Measurements from ENCODE around the gene NUP210L. TPM values are rescaled to one million over a fixed set of nuclear protein-coding genes. Genes with fewer than 3 reads are reported as not detected.
"Not testable (repeated sequence)": the region's sequence is repeated elsewhere in the genome, so short reads cannot be mapped to it uniquely, and the experiment has no call there.

The NUP210L gene
- total RNA-seq, 1 donor from 2014 or later = not detected

DNA sequence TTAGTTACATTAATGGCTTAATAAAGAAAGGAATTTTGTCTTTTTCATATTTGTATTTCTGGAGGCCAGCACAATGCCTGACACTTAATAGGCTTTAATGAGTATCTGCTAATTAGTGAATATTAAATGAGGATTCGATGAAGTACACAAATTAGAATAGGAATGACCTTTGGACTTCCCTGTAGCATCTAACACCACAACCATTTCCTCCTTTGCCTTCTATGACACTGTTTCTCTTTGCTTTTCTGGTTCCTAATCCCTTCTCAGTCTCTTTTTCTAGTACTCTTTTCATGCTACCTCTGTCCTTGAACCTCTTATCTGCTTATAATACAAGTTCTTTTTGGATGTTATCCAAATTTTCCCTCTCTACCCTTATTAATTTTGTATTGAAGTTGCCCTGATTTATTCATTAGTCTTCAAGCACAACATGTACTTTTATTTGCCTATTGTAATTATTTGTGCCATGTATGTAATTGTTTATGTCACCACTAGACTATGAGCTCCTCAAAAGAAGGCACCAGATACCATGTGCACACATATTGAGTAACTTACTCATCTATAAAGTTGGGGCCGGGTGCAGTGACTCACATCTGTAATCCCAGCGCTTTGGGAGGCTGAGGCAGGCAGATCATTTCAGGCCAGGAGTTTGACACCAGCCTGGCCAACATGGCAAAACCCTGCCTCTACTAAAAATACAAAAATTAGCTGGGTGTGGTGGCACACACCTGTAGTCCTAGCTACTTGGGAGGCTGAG is 140.5 kb downstream of the NUP210L start:
- Histone ChIP-seq H3K27me3 (no peaks in the 10 kb centered on the region), H3K4me3 (no peak overlapping the region), H3K9me3 (no peaks in the 10 kb centered on the region), H3K27ac (no peak overlapping the region), H3K36me3 (no peaks in the 10 kb centered on the region), H3K4me1 (no peaks in the 10 kb centered on the region)
- DNase-seq (ENCODE audit: low spot score in 2 of 2) = no peak
- TF ChIP-seq, protein P1, sequence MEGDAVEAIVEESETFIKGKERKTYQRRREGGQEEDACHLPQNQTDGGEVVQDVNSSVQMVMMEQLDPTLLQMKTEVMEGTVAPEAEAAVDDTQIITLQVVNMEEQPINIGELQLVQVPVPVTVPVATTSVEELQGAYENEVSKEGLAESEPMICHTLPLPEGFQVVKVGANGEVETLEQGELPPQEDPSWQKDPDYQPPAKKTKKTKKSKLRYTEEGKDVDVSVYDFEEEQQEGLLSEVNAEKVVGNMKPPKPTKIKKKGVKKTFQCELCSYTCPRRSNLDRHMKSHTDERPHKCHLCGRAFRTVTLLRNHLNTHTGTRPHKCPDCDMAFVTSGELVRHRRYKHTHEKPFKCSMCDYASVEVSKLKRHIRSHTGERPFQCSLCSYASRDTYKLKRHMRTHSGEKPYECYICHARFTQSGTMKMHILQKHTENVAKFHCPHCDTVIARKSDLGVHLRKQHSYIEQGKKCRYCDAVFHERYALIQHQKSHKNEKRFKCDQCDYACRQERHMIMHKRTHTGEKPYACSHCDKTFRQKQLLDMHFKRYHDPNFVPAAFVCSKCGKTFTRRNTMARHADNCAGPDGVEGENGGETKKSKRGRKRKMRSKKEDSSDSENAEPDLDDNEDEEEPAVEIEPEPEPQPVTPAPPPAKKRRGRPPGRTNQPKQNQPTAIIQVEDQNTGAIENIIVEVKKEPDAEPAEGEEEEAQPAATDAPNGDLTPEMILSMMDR (IDR thresholded peaks at IDR 0.05) = no peak
- intact Hi-C loops (cut with DNase I) = no loop called here

DNA sequence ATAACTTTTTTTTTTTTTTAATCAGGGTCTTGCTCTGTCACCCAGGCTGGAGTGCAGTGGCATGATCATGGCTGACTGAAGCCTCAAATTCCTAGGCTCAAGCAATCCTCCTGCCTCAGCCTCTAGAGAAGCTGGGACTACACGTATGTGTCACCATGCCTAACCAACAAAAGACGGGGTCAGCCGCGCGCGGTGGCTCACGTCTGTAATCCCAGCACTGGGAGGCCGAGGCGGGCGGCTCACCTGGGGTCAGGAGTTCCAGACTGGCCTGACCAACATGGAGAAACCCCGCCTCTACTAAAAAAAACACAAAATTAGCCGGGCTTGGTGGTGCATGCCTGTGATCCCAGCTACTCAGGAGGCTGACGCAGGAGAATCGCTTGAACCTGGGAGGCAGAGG is 142.3 kb downstream of the NUP210L start:
- DNase-seq (ENCODE audit: low spot score in 2 of 2); H3K4me1 ChIP-seq; H3K27ac ChIP-seq; H3K9me3 ChIP-seq; H3K27me3 ChIP-seq; intact Hi-C loops (cut with DNase I); H3K4me3 ChIP-seq; H3K36me3 ChIP-seq: not testable (repeated sequence)

DNA sequence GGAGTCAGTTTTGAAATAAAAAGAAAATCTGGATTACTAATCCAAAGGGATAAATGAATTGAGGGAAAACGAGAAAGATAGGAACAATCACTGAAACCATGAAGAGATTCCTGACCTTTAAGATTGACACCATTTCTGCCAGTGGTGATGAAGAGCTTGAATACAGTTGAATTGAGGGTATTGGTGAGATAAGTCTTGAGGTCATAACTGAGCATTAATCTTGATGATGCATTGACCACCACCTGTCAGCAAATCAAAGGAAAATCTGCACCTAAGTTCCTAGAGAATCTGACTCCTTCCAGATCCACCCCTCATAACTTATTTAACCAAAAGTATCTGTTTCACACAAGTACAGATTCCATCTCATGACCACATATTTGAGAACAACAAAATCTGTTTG is 142.7 kb downstream of the NUP210L start:
- TF ChIP-seq, protein P1 (IDR thresholded peaks at IDR 0.05) = no peak
- Histone ChIP-seq H3K27me3 (no peaks in the 10 kb centered on the region), H3K27ac (no peak overlapping the region), H3K4me3 (no peak overlapping the region), H3K9me3 (no peaks in the 10 kb centered on the region), H3K4me1 (no peaks in the 10 kb centered on the region), H3K36me3 (no peaks in the 10 kb centered on the region)
- intact Hi-C loops (cut with DNase I) = no loop called here
- DNase-seq (ENCODE audit: low spot score in 2 of 2) = no peak

DNA sequence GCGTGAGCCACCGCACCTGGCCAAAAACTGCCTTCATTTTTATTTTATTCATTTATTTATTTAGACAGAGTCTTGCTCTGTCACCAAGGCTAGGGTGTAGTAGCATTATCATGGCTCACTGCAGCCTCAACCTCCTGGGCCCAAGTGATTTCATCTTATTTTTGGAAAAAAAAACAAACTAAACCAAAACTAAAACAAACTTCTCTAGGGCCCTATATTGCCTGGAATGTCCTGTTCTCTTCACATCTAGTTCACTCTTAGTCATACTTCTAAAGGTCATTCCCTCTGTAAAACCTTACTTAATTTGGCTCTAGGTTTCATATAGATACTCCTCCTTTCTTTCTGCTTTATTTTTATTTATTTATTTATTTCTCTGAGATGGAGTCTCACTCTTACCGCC is 148.7 kb downstream of the NUP210L start:
- no peaks in the 10 kb centered on the region for H3K9me3 ChIP-seq
- TF ChIP-seq, protein P1 (IDR thresholded peaks at IDR 0.05) = no peak
- H3K4me3 ChIP-seq = no peak overlapping the region
- intact Hi-C loops (cut with DNase I) = no loop called here
- peaks cover 0 to 4% of the 10 kb centered on the region in 2 donors for H3K4me1 ChIP-seq
- H3K27ac ChIP-seq = peak overlapping the region; percentile 14 to 50
- H3K27me3 ChIP-seq = no peaks in the 10 kb centered on the region
- DNase-seq (ENCODE audit: low spot score in 2 of 2) = no peak
- H3K36me3 ChIP-seq = no peaks in the 10 kb centered on the region

DNA sequence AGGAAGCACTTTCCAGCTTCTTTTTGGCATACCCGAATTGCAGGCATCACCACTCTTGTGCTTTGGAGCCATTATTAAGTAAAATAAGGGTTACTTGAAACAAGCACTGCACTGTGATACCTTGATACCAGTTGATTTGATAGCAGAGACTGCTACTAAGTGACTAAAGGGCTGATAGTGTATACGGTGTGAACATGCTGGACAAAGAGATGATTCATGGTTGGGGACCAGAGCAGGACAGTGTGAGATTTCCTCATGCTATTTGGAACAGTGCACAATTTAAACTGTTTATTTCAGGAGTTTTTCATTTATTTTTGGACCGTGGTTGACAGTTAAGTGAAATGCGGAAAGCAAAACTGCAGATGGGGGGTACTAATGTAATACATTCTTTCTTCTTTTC is 154.5 kb downstream of the NUP210L start:
- H3K4me3 ChIP-seq = no peak overlapping the region
- DNase-seq (ENCODE audit: low spot score in 2 of 2) = no peak
- no peak overlapping the region for H3K27ac ChIP-seq
- no peaks in the 10 kb centered on the region for H3K4me1 ChIP-seq
- TF ChIP-seq, protein P1 (IDR thresholded peaks at IDR 0.05) = no peak
- intact Hi-C loops (cut with DNase I) = no loop called here
- H3K9me3 ChIP-seq = no peaks in the 10 kb centered on the region
- no peaks in the 10 kb centered on the region for H3K27me3 ChIP-seq
- peaks cover 10 to 11% of the 10 kb centered on the region in 2 donors for H3K36me3 ChIP-seq

DNA sequence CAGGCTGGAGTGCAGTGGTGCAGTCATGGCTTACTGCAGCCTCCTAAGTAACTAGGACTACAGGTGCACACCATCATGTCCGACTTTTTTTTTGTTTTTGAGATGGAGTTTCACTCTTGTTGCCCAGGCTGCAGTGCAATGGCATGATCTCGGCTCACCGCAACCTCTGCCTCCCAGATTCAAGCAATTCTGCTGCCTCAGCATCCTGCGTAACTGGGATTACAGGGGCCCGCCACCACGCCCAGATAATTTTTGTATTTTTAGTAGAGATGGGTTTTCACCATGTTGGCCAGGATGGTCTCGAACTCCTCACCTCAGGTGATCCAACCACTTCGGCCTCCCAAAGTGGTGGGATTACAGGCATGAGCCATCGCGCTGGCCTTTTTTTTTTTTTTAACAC is 158.0 kb downstream of the NUP210L start:
- peaks cover 7 to 17% of the 10 kb centered on the region in 2 donors for H3K4me1 ChIP-seq
- H3K4me3 ChIP-seq; H3K27me3 ChIP-seq; DNase-seq (ENCODE audit: low spot score in 2 of 2); H3K9me3 ChIP-seq; H3K27ac ChIP-seq; intact Hi-C loops (cut with DNase I): not testable (repeated sequence)
- peaks cover 31 to 43% of the 10 kb centered on the region in 2 donors for H3K36me3 ChIP-seq

Data from ascending aorta (tissue), 2 donors.